ENCODE results near the gene HK2. TPM values are rescaled to one million over a fixed set of nuclear protein-coding genes. Genes with fewer than 3 reads are reported as not detected.

The HK2 gene
- total and polyA plus RNA-seq, 2 donors (not counting 3 experiments of a cell fraction or from before 2014, with no cell fraction given) = 3.4 to 13.0 TPM

GRCh38 chr2:74814102-74814501, 19.8 kb upstream of the HK2 start:
- Histone ChIP-seq H4K20me1 (replicated peaks; ENCODE audit: control insufficient read depth, extremely low read depth, insufficient read depth, low read length) (no peaks in the 10 kb centered on the region), H3K4me2 (ENCODE audit: insufficient read depth, low read length) (no peak overlapping the region), H3K27me3 (ENCODE audit: control insufficient read depth in 2 of 2, insufficient read depth in 2 of 2, low read length in 2 of 2) (peaks cover 7 to 19% of the 10 kb centered on the region in 2 experiments), H2AFZ (ENCODE audit: low read depth, low read length) (no peak overlapping the region), H3K27ac (ENCODE audit: insufficient read depth, low read depth, low read length) (no peak overlapping the region), H3K4me3 (replicated peaks in 1 of 3; ENCODE audit: insufficient read depth in 1 of 3, low read depth in 1 of 3, low read length in 3 of 3) (no peak overlapping the region), H3K9me1 (replicated peaks; ENCODE audit: control insufficient read depth, extremely low read depth, insufficient read depth, low read length) (no peaks in the 10 kb centered on the region), H3K36me3 (ENCODE audit: control insufficient read depth in 2 of 2, extremely low read depth in 1 of 2, insufficient read depth in 2 of 2, low read length in 2 of 2) (no peaks in the 10 kb centered on the region), H3K79me2 (ENCODE audit: control insufficient read depth, insufficient read depth, low read length) (no peaks in the 10 kb centered on the region), H3K9me3 (replicated peaks; ENCODE audit: control insufficient read depth, insufficient read depth, low read length) (no peaks in the 10 kb centered on the region), H3K9ac (replicated peaks; ENCODE audit: extremely low read depth, insufficient read depth, low read length) (no peak overlapping the region), H3K4me1 (ENCODE audit: control insufficient read depth, extremely low read depth, insufficient read depth, low read length) (no peaks in the 10 kb centered on the region)
- no TSS peak for BruUV-seq (replicated peaks)
- no peak for TF ChIP-seq JUN (IDR thresholded peaks at IDR 0.05; ENCODE audit: borderline replicate concordance, insufficient read depth, insufficient read length, low read depth)
- no peak for TF ChIP-seq FOS (IDR thresholded peaks at IDR 0.05; ENCODE audit: borderline replicate concordance, insufficient read depth, low read length)
- no peak for TF ChIP-seq MYC (IDR thresholded peaks at IDR 0.05; ENCODE audit: low read depth, low read length)
- no peak for TF ChIP-seq POLR2AphosphoS5 (IDR thresholded peaks at IDR 0.05; ENCODE audit: insufficient read depth, low read depth, low read length)
- no peak for TF ChIP-seq POLR2A (IDR thresholded peaks at IDR 0.05; ENCODE audit: low read depth, low read length)
- TF ChIP-seq GATA2 (IDR thresholded peaks at IDR 0.05; ENCODE audit: insufficient read depth, insufficient read length, low read depth, low read length) = no peak
- no peak for TF ChIP-seq CTCF (IDR thresholded peaks at IDR 0.05; ENCODE audit: extremely low read depth in 1 of 2, insufficient read depth in 1 of 2, low read depth in 1 of 2, low read length in 2 of 2)
- TF ChIP-seq EZH2 (IDR thresholded peaks at IDR 0.05; ENCODE audit: borderline replicate concordance, low read depth, low read length, severe bottlenecking) = no peak
- TF ChIP-seq MAX (IDR thresholded peaks at IDR 0.05; ENCODE audit: insufficient read depth, insufficient read length) = no peak
- ChIA-PET CTCF (interaction anchor here (1.1 to 1.3 kb wide), 2 partner anchors 23 kb away, joined by 3 read pairs; no protein-coding TSS in a partner anchor), POLR2A (no interaction called here)
- no peak for DNase-seq (ENCODE audit: low read depth, low spot score)
- FAIRE-seq = no peak
- intact Hi-C loops (cut with micrococcal nuclease) (no loop called here), dilution Hi-C loops (cut with MboI; ENCODE audit: extremely low pct_ligation_motif_present, low sequenced_read_pairs) (no loop called here)
